ENCODE data around the gene SETBP1.
A peak's percentile ranks its signal among the peaks of the same experiment; 100 is the strongest.

Gene SETBP1

DNA sequence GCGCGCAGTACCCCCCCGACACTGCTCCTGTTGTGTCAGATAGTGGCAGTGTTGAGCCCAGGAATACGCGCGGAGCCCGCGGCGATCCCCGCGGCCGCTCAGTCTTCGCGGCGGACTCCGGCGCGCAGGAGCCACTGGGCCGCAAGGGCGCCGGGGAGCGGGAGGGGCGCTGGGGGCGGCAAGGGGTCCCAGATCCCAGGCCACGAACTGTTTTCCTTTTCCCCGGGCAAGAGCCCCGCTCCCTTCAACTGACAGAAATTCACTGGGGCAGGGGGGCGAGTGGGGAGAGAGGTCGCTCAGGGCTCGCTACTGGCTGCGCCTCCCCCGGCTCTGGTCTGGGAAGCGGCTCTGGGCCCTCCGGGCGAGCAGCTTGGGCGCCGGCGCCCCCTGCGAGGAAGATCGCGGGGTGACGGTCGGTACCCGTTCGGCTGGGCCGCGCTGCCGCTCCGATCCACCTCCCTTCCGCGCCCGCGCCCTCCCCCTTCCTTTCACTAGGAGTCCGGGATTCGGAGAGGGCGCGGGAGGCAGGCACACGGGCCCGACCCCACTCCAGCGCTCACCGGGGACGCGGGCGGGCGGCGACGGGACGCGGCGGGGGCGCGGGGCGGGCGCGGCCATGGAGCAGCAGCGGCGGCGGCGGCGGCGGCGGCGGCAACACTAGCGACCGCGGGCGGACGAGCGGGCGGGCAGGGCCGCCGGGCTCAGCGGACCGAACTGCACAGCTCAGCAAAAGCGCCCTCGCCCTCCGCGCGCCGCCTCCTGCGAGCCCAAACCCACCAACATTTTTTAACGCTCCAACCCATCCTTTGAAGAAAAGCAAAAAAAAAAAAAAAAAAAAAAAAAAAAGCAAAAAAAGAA is 1.4 kb upstream of the SETBP1 start:
- peak; percentile 94 for DNase-seq (ENCODE audit: low spot score)

DNA sequence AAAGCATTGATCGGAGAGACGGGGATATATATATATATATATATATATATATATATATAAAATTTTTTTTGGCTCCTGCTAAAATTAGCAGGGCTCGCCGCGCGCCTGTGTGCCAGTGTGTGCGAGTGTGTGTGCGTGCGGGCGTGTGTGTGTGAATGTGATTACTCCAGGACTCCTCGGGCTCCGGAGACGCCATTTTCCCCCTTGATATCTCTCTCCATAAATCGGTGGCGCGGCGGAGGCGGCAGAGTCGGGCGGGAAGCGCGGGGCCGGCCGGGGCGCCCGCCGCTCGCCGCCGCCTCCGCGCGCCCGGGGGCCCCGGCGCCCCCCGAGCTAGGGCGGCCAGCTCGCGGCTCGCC is 795 bp upstream of the SETBP1 start:
- DNase-seq (ENCODE audit: low spot score): peak; percentile 75

DNA sequence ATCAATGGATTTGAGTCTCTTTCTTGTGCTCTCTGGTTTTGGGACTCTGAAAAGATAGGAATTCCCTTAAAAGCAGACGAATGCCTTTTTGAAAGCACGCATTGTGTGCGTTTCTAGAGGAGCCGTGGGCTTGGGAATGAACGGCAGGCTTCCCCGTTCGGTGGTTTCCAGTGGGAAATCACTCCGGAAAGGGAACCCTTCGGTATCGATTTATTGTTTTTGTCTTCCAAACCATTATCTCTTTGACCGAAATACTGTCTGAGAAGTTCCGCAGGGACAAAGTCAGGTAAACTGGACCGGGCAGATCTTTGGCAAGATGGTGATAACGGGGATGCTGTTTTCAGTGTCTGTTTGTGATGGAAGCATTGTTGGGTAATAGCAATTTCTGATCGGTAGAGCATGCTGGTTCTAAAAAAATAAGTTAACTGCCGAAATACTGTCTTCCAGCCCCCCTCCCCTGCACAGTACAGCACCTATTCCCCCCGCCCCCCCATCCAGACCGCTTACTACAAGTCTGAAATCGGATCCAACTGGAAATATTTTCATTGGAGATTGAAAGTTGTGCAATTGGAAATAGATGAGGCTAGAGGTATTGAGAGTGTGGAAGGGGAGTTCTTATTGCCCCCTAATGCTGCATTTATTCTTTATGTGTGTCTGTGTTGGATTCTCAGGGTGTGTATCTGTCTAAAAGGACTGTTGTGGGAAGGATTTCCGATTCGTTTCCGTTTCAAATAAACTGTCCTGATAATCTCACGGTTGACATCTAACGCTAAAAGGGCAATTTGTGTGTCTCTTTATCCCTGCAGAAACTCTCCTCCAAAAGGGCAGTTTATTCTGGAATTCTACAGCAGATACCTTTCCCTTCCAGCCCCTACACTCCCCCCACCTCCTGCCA is 635 bp downstream of the SETBP1 start:
- DNase-seq (ENCODE audit: low spot score): peak; percentile 24

DNA sequence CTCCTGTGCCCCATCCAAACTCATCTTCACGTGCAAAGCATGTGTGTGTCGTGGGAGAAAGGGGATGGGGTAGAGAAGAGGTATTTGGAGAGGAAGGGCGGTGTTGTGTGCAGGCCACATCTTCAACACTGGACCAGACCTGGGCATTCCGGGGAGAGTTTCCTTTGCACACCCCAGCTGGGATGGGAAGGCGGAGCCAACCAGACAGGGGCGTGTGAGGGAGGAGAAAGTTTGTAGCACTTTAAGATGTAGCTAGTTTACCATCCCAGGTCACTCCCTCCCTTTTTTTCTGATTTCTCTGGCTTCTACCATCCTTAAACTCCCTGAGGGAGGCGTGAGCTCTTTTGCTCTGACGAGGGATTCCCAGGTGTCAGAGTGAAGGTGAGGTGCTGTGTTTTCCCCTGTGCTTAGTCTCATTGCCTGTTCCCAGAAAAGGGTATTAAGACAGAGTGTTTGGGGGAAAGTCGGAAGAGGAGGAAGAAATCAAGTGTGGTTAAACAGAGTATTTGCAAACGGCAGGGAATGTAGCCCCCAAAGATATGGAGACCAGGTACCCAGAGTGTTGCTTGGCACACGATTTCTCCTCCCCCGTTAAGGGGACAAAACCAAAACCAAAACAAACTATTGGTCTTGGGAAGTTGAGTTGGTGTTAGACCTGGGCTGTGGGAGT is 1.6 kb downstream of the SETBP1 start:
- DNase-seq (ENCODE audit: low spot score): peak; percentile 54

DNA sequence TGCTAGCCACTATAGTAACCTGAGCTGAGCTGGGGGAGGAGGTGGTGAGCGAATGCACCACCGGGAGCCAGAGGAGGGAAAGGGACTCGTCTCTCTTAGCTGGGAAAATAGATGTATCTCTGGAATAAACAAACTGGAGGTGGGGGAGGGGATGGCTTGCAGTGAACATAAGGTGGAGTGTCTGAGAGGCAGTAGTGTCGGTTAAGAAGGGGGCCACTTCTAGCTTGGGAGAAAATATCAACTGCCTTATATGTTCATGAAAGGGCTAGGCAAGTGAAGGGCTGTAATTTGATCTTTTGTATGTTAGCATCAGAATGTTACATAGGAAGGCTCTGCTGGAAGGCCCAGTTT is 2.2 kb downstream of the SETBP1 start:
- DNase-seq (ENCODE audit: low spot score): no peak

DNA sequence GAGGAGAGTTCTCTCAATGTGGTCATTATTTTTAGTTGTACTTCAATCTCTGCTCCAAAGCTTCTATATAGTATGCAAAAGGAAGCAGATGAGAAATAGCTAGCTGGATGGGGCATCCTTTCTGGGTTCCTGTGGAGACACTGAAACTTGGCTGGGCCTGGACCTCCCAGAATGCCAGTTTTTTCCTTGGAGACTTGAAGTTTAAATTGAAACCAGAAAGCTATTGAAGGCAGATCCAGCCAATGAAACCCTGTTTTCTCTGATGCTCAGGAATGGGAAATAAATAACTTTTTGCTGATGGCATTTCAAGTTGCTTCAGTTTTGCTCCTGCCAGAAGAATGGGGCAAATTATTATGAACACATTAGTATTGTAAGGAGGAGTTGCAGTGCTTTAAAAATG is 2.9 kb downstream of the SETBP1 start:
- peak; percentile 40 for DNase-seq (ENCODE audit: low spot score)

DNA sequence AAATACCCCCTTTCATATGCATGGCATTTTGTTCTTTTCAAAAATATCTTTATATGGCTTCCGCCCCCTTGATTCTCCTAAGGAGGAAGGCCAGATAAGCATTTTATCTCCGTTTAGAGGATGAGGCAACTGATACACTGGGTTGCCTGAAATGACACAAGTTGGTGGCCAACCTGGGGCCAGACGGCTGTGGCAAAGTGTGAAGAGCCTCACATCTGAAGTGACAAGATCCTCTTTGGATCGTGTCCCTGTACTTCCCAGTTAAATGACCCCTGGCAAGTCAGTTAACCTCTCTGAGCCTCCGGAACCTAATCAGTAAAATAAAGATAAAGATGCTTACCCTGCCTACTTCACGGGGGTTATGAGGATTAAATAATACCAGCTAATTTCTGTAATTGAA is 4.6 kb downstream of the SETBP1 start:
- DNase-seq (ENCODE audit: low spot score): no peak

DNA sequence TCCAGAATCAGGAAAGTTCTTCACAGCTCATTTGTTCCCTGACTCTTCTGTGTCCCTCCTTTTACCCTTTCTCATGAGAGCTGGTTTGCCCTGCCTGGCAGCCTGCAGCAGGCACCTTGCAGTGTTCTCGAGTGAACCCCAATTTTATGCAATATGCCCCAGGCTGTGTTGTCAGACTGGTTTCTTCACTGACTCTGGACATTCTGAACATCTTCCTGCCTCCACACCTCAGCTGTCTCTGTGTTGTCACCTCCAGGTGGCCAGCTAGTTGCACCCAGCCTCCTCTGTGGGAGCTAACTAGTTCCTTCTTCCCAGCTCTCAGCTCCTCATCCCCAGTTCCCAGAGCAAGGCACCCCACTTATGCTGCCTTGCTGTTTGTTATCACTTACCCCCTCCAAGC is 5.5 kb downstream of the SETBP1 start:
- DNase-seq (ENCODE audit: low spot score): no peak

DNA sequence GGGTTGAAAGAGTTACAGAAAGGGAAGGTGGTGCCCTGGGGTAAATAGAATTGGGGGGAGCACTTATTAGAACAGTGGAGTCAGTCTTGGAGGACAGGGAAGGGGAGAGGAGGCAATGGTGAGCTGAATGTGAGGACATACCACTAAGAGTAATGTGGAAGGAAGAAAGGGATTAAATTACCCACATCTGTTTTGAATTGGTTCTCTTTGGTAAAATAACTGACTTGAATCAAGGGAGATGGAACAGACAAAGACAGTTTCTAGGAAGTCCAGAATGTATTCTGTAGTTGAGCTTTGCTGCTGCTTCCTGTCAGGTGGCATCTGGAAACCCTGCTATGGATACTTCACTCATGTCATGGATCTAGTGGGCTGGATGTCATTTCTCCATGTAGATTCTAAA is 6.7 kb downstream of the SETBP1 start:
- peak; percentile 28 for DNase-seq (ENCODE audit: low spot score)

DNA sequence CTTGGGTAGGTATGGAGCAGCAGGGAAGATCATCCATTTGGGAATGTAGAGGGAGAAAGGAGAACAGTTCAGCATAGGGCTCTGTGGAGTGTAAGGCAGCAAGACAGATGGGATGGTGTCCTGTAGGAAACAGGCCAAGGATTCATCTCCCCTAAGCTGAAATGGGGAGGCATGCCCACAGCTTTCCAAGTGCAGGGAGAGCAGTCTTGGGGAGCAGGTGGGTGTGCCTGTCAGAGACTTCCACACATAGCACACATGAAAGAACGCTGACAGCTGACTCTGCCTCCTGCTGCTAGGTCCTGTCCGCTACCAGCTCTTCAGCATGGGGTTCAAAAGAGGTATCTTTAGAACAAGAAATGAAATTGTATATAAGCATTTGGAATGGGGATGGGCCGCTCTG is 9.0 kb downstream of the SETBP1 start:
- DNase-seq (ENCODE audit: low spot score): no peak

DNA sequence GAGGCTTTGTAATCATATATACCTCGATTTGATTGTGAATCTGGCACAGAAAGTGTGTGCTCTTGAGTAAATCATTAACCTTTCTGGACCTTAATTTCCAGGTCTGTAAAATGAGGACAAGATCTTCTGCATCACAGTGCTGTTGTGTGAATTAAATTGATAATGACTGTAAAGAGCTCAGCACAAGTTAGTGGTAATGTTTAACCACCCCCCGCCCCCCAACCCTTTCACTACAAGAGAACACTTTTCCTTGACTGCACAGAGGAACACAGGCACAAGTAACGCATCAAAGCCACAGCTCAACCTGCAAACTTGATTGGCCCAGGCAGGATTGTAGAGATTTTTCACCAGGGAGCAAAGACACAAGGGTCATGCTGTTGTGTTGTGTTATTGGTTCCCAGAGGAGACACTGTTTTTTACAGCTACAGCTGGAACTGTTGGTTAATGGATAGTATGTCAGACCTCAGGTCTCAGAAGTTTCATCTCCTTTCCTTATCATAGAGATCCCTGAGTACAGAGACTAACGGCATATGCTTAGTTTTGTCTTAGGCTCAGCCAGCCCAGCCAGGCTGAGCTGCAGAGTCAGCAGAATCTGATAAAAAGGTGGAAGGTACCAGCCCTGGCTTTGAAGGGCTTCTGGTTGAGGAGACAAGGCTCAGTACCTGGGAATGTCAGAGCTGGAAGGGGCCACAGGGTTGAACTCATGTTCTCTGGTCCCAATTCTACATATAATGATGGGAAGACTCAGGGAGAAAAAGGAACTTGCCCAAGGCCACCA is 10.6 kb downstream of the SETBP1 start:
- no peak for DNase-seq (ENCODE audit: low spot score)

DNA sequence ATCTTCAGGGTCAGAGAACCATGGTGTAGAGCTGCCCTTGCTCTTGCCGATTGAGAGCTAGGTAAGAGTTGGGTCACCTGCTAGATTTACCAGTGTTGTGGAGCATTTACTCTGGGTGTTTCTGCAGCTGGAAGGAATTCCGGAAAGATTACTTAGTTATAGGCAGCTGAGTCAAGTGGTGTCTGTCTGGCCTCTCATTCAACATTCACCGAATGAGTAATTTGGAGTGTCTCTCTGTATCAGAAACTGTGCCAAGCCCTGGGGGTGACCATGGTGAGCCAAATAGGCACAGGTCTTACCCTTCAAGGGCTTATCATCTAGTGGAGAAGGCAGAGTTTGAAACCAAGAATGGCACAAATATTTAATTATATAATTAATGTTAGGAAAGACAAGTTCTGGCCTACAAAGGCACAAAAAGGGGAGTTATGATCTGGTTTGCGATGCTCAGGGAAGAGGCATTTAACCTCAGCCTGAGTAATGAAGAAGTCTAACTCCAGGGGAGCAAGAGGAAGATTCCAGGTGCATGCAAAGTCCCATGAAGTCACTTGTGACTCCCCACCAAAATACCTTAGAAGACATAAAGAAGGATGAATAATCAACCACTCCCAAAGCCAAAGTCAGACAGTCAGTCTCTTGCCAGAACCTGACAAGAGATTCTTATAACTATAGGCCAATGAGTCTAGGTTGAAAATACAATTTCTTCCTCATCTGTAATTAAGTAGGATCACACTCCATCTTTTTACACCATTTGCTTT is 12.5 kb downstream of the SETBP1 start:
- DNase-seq (ENCODE audit: low spot score): peak; percentile 50

DNA sequence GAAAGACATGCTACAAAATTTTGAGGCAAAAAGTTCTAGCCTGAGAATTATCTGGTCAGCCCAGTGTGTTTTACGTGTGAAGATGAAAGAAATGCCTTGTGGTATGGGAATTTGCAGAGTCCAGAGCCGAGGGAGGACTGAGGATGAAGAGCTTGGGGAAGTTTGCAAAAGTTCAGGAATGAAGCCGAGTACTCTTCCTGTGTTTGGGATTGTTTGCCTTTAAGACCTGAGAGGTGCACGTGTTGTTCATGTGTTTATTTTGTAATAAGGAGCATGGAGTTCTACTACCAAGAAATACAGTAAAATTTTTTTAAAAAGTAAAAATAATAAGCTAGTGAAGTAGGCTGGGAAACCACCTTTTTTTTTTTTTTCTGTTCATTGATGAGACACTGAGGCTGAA is 14.8 kb downstream of the SETBP1 start:
- DNase-seq (ENCODE audit: low spot score): no peak

DNA sequence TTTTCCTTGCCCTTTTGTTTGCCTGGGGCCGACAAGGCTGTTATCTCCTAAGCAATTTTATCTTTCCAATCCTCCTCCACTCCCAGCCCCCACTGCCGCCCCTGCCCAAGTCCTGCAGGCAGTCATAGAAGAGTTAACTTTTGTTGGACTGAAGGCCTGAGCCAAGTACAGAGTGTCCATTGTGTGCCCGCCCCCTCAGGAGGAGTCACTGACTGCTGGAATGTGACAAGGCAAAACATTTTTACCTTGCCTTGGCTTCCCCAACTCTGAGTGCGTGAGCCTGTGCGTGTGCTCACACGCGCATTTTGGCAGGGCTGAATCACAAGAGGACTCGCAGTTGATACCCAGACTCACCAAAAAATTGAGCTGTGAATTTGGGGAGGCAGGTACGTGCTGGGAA is 16.2 kb downstream of the SETBP1 start:
- no peak for DNase-seq (ENCODE audit: low spot score)

DNA sequence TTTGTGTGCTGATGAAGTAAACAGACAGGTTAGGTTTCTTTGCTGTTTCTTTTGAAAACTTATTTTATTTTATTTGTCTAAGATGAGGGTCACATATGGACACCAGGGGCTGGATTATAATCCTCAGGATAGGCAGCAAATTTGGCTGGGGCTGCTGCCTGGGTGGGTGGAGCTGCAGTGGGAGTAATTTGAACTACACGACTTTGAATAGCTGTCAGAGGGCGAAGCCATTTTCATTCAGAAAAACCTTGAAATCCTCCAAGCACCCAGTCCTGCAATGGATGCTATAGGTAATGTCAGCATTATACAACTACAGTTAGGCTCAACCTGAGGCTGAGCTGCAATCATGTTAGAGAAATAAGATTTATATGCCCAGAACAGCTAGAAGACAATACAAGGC is 16.6 kb downstream of the SETBP1 start:
- no peak for DNase-seq (ENCODE audit: low spot score)

DNA sequence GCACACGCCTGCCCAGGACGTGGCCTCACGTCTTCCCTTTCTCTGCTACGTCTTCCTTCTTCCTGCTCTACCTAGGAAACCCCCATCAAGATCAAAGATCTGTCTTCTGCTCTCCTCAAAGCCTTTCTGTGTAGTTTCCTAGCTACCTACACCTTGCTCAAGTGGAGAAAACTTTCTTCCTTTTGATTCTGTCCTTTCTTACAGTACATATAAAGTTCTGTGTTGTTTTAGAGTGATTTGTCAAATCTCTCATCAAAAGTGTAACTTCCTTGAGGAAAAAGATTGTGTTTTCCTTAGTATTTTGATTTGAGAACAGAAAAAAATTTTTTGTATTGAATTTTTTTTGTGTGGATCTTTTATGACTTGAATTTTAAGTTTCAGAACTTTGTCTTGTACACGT is 17.8 kb downstream of the SETBP1 start:
- DNase-seq (ENCODE audit: low spot score): no peak

DNA sequence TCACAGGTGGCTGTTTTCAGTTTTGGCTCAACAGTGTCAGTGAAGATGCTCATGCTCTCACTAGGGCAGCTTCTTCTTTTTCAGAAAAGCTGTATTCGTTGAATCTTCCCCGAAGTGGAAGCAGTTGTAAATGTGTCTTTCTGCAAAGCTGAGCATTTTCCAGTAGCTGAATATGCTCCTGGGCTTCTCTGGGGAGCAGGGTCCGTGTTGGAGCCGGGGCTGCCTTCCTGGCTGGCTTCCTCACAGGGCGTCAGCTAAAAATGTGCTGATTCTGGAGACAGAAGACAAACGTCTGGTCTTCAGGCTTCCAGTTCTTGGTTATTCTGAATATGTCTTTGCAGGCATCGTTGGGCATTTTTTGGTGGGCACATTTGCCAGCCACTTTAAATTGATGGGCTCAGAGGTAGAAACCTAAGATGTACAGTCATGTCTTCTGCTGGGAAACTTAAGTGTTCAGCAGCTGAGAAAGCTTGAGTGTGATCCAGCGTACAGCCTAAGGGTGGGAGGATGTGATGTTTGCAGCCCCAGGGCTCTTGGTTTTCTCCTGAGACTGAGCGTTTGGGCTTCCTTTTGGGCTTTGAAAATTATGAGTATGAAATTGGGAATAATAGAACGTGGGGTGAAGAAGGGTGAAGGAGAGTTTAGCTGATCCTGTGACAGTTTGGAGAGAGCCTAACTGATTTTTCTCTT is 19.0 kb downstream of the SETBP1 start:
- DNase-seq (ENCODE audit: low spot score): no peak

DNA sequence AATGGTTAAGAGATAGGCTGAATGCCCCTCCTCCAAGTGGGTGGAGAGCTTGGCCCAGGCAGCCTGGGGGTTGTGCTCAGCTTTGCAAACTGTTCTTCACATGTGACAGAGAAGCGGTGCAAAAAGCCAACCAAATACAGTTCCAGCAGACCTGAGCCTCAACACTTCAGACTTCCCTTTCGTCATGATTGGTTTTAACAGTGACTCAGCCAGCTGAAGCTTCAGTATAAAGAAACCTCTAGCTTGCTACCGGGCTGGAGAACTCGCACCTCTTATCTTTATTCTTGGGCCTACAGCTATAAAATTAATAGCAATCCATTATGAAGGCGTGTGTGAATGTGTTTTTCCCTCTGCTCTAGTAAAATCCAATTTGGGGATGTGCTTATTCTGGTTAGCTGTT is 20.0 kb downstream of the SETBP1 start:
- no peak for DNase-seq (ENCODE audit: low spot score)

DNA sequence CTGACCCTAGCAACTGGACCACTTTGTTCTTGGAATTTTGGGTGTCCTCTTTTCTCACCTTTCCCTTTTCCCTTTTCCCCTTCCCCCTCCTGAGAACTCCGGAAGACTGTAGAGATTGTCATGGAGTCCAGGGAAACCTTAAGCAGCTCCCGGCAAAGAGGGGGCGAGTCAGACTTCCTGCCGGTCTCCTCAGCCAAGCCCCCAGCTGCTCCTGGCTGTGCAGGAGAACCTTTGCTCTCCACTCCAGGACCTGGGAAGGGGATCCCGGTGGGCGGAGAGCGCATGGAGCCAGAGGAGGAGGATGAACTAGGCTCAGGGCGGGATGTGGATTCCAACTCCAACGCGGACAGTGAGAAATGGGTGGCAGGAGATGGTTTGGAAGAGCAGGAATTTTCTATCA is 20.5 kb downstream of the SETBP1 start:
- DNase-seq (ENCODE audit: low spot score): no peak

DNA sequence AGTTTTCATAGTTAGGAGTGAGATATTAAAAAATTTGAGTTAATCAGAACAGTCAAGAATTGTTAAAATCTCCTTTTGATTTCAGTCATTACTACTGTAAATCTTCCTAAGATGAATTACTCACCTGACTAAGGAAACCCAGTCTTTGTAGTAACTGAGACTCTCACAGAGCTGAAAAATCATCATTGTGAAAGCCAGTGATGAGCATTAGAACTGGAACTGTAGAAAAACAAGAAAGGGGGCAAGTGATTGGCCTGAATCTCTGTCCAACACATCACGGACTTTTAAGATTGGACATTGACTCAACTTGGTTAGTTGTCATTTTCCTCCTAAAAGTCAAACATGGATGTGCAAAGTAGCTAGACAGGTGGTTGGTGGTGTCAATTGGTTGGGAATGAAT is 21.9 kb downstream of the SETBP1 start:
- DNase-seq (ENCODE audit: low spot score): no peak

Measured in GM03348 (cell line).